ENCODE results near the gene MAP4K2. TPM values are rescaled to one million over a fixed set of nuclear protein-coding genes. Genes with fewer than 3 reads are reported as not detected.

MAP4K2 gene
- total RNA-seq, 4 donors from 2014 or later = 11.1 to 25.0 (median 17.1) TPM

DNA sequence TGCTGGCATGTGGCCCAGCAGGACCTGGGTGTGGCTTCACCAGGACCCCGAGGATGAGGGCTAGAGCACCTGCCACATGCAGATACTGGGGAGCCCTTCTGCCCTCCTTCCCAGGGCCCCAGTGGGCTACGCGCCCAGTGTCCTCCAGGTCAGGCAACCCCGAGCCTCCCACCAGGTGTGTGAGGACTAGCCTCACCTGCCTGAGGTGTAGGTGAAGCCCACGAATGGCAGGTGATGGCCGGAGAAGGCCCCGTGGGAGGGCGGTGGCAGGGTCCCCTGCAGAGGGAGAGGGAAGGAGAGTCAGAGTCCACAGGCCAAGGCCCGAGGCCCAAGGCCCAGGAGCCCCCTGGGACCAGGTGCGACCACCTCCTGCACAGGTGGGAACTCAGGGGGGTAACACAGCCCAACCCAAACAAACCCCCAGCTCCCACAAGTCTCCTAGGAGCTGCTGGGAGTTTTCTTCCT, 34.9 kb upstream of the MAP4K2 start:
- TF ChIP-seq EP300 (IDR thresholded peaks at IDR 0.05) (no peak), POLR2AphosphoS5 (IDR thresholded peaks at IDR 0.05) (no peak), CTCF (IDR thresholded peaks at IDR 0.05) (no peak), POLR2A (IDR thresholded peaks at IDR 0.05; ENCODE audit: low read depth) (no peak)

DNA sequence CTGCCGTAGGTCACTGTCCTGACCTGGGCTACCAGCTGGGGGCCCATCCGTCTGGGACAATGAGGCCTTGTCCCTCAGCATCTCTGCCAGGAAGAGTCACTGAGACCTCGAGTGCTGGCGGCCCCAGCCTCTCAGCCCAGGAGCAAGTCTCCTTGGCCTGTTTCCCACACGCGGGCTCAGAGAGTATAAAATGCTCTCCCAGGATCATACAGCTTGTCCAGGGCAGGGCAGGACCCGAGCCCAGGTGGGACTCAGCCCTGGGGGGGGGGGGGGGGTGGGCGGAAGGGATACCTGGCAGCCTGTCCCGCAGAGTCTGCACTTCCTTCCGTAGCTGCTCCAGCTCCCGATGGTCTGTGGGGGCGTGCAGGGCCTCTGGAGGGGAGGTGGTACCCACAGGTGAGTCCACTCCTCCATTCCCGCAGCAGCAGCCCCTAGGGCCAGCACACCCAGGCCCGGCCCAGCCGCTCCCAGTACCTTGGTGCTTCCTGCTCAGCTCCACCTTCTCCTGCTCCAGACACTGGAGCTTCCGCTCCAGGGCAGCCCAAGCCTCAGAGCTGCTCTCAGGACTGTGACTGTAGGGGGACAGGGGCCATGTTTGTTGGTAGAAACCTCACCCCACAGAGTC, 33.5 kb upstream of the MAP4K2 start:
- H3K4me1 ChIP-seq = no peaks in the 10 kb centered on the region
- intact Hi-C loops (cut with DNase I) = no loop called here
- H3K36me3 ChIP-seq = no peaks in the 10 kb centered on the region
- no peak overlapping the region for H3K4me3 ChIP-seq
- 90% methylated on average over 3 of the region's 16 CpGs for WGBS
- no peak overlapping the region for H3K27ac ChIP-seq (replicated peaks in 1 of 4)
- H3K9me3 ChIP-seq = no peaks in the 10 kb centered on the region
- no peak for DNase-seq (ENCODE audit: extremely low spot score)
- TF ChIP-seq POLR2A (IDR thresholded peaks at IDR 0.05; ENCODE audit: low read depth) (no peak), POLR2AphosphoS5 (IDR thresholded peaks at IDR 0.05) (no peak), CTCF (IDR thresholded peaks at IDR 0.05) (no peak), EP300 (IDR thresholded peaks at IDR 0.05) (no peak)
- H3K27me3 ChIP-seq = no peaks in the 10 kb centered on the region

More for the DNA sequence above, 34.9 kb upstream of the MAP4K2 start:
- 89% methylated on average over 6 of the region's 10 CpGs for WGBS
- Histone ChIP-seq H3K4me3 (no peak overlapping the region), H3K9me3 (no peaks in the 10 kb centered on the region), H3K4me1 (no peaks in the 10 kb centered on the region), H3K36me3 (no peaks in the 10 kb centered on the region), H3K27me3 (no peaks in the 10 kb centered on the region), H3K27ac (replicated peaks in 1 of 4) (no peak overlapping the region)
- intact Hi-C loops (cut with DNase I) = no loop called here
- DNase-seq (ENCODE audit: extremely low spot score) = no peak

DNA sequence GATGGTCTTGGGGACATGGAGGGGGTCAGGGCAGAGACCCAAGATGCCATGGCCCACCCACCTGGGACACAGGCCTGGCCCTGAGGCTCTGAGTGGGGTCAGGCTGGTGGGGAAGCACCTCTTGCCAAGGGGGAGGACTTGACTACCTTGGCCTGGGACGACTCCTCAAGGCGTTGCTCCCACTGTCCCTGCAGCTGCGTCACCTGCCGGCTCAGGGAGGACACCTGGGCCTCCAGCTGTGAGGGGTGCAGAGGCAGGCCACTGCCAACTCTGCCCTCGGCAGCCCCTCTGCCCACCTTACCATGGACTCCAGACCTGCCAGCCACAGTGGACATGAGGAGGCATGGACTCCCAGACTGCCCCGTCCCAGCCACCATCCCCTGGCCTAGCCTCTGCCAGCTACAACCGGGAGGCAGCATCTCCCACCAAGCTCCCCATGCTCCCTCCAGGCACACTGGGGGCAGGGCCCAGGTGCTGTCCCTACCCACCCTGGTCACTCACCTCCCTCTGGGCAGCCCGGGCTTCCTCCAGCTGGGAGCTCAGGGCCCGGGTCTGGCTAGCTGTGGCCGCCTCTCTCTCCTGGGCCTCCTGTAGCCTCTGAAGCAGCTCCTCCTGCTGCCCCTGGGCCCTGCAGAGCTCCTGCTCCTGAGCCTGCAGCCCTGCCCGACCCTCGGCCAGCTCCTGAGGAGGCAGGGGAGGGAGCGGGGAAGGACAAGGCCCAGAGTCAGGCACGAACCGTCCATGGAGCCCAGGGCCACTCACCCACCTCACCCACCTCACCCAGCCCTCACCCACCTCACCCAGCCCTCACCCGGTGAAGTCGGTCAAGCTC, 32.8 kb upstream of the MAP4K2 start:
- H3K4me3 ChIP-seq = no peak overlapping the region
- no peak for TF ChIP-seq POLR2A (IDR thresholded peaks at IDR 0.05; ENCODE audit: low read depth)
- no peak for TF ChIP-seq EP300 (IDR thresholded peaks at IDR 0.05)
- no peak for TF ChIP-seq CTCF (IDR thresholded peaks at IDR 0.05)
- no peak for TF ChIP-seq POLR2AphosphoS5 (IDR thresholded peaks at IDR 0.05)
- no peak for DNase-seq (ENCODE audit: extremely low spot score)
- intact Hi-C loops (cut with DNase I) = no loop called here
- H3K27me3 ChIP-seq = no peaks in the 10 kb centered on the region
- H3K9me3 ChIP-seq = no peaks in the 10 kb centered on the region
- no peak overlapping the region for H3K27ac ChIP-seq (replicated peaks in 1 of 4)
- no peaks in the 10 kb centered on the region for H3K36me3 ChIP-seq
- 91% methylated on average over 11 of the region's 17 CpGs for WGBS
- no peaks in the 10 kb centered on the region for H3K4me1 ChIP-seq

GRCh38 chr11:64834723-64835615, 32.0 kb upstream of the MAP4K2 start:
- H3K4me1 ChIP-seq = no peaks in the 10 kb centered on the region
- H3K36me3 ChIP-seq = no peaks in the 10 kb centered on the region
- 87% methylated on average over 22 of the region's 29 CpGs for WGBS
- H3K9me3 ChIP-seq = no peaks in the 10 kb centered on the region
- no peak for DNase-seq (ENCODE audit: extremely low spot score)
- no peaks in the 10 kb centered on the region for H3K27me3 ChIP-seq
- intact Hi-C loops (cut with DNase I) = no loop called here
- no peak for TF ChIP-seq EP300 (IDR thresholded peaks at IDR 0.05)
- no peak for TF ChIP-seq CTCF (IDR thresholded peaks at IDR 0.05)
- TF ChIP-seq POLR2A (IDR thresholded peaks at IDR 0.05; ENCODE audit: low read depth) = no peak
- TF ChIP-seq POLR2AphosphoS5 (IDR thresholded peaks at IDR 0.05) = no peak
- no peak overlapping the region for H3K4me3 ChIP-seq
- no peak overlapping the region for H3K27ac ChIP-seq (replicated peaks in 1 of 4)
